Measurements from ENCODE around the gene ACBD4. TPM values are rescaled to one million over a fixed set of nuclear protein-coding genes. Genes with fewer than 3 reads are reported as not detected.

Gene ACBD4
- total RNA-seq, 1 experiment from 2014 or later, result 21.2 TPM

- ChIA-PET POLR2A (no interaction called here), CTCF (no interaction called here)
- Histone ChIP-seq H3K4me1 (peaks cover 5% of the 10 kb centered on the region; the same call in 1 of the 2 replicates), H3K4me3 (ENCODE audit: low read depth, low read length) (no peak overlapping the region), H3K27me3 (replicated peaks; ENCODE audit: control insufficient read depth, insufficient read depth, low read length) (no peaks in the 10 kb centered on the region), H3K36me3 (ENCODE audit: control insufficient read depth, insufficient read depth, low read length) (peaks cover 3% of the 10 kb centered on the region), H3K9me3 (no peaks in the 10 kb centered on the region)
- TF ChIP-seq, protein P1, sequence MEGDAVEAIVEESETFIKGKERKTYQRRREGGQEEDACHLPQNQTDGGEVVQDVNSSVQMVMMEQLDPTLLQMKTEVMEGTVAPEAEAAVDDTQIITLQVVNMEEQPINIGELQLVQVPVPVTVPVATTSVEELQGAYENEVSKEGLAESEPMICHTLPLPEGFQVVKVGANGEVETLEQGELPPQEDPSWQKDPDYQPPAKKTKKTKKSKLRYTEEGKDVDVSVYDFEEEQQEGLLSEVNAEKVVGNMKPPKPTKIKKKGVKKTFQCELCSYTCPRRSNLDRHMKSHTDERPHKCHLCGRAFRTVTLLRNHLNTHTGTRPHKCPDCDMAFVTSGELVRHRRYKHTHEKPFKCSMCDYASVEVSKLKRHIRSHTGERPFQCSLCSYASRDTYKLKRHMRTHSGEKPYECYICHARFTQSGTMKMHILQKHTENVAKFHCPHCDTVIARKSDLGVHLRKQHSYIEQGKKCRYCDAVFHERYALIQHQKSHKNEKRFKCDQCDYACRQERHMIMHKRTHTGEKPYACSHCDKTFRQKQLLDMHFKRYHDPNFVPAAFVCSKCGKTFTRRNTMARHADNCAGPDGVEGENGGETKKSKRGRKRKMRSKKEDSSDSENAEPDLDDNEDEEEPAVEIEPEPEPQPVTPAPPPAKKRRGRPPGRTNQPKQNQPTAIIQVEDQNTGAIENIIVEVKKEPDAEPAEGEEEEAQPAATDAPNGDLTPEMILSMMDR (IDR thresholded peaks at IDR 0.05; ENCODE audit: insufficient read depth in 1 of 2, low read depth in 1 of 2, low read length in 1 of 2, severe bottlenecking in 1 of 2, unreplicated experiment in 1 of 2), result no peak
- Mint-ChIP-seq H3K27me3 (ENCODE audit: insufficient read depth, unreplicated experiment) (no peaks in the 10 kb centered on the region), H3K4me1 (ENCODE audit: low read depth, unreplicated experiment) (peaks cover 7% of the 10 kb centered on the region), H3K36me3 (ENCODE audit: insufficient read depth, unreplicated experiment) (peaks cover 96% of the 10 kb centered on the region), H3K27ac (ENCODE audit: unreplicated experiment) (peak overlapping the region; percentile 30), H3K4me3 (ENCODE audit: unreplicated experiment) (peak overlapping the region; percentile 28), H3K9me3 (ENCODE audit: unreplicated experiment) (no peaks in the 10 kb centered on the region)
- no peak for DNase-seq
- no TSS peak for BruUV-seq (replicated peaks)
- intact Hi-C loops (cut with micrococcal nuclease; ENCODE audit: unreplicated experiment), result no loop called here
Measured at GRCh38 chr17:45101546-45101882, 34.0 kb upstream of the ACBD4 start.

DNA sequence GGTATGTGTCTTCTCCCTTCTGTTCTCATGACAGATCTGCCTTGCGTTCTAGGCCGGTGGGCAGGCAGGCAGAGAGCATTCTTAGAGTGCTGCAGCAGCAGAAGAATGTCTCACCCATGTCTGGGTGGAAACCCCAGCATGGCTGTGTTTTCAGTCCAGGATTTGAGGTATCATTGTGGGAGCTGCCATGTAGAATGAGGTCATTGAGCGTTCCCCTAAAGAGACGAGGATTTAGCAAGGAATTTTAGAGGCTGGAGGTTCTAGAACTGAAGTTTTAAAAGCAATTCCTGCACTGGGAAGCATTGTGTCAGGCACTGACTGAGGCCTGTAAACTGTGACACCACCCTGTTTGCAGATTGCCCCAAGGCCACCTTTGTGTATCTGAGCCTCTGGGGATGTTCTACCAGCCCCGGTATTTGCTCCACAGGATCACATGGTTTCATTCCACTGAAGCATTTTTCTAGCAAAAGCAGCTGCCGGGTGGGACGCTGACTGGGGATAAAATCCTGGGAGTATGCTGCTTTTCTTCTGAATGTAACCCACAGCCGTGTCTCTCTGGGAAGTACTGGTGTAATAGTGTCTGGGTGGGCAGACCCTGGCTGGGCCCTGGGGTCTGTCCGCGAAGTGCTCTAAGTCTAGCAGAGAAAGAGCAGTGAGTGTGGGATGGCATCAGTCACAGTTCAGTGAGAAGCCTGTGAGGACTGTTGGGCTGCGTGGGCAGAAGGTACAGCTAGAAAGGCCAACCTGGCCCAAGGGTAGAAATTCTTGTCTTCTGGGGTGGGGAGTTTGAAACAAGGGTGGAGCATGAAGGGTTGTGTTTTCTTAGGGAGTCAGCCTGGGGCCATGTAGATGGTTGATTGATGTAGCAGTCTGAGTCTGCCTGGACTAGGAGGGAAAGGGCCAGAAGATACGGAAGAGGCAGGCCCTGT, 33.3 kb upstream of the ACBD4 start:
- POLR2A ChIA-PET, result no interaction called here
- no TSS peak for BruUV-seq (replicated peaks)
- Histone ChIP-seq H3K9me3 (no peaks in the 10 kb centered on the region), H3K36me3 (ENCODE audit: control insufficient read depth, insufficient read depth, low read length) (peaks cover 3% of the 10 kb centered on the region), H3K27me3 (replicated peaks; ENCODE audit: control insufficient read depth, insufficient read depth, low read length) (no peaks in the 10 kb centered on the region), H3K4me3 (ENCODE audit: low read depth, low read length) (no peak overlapping the region), H3K4me1 (peaks cover 5% of the 10 kb centered on the region; the same call in 1 of the 2 replicates)
- Mint-ChIP-seq H3K27me3 (ENCODE audit: insufficient read depth, unreplicated experiment) (no peaks in the 10 kb centered on the region), H3K4me1 (ENCODE audit: low read depth, unreplicated experiment) (peaks cover 7% of the 10 kb centered on the region), H3K27ac (ENCODE audit: unreplicated experiment) (peak overlapping the region; percentile 30), H3K9me3 (ENCODE audit: unreplicated experiment) (no peaks in the 10 kb centered on the region), H3K4me3 (ENCODE audit: unreplicated experiment) (peak overlapping the region; percentile 28), H3K36me3 (ENCODE audit: insufficient read depth, unreplicated experiment) (peaks cover 96% of the 10 kb centered on the region)
- DNase-seq, result peak; percentile 45 to 62
- TF ChIP-seq, protein P1 (IDR thresholded peaks at IDR 0.05; ENCODE audit: insufficient read depth in 1 of 2, low read depth in 1 of 2, low read length in 1 of 2, severe bottlenecking in 1 of 2, unreplicated experiment in 1 of 2), result no peak
- CTCF ChIA-PET, result interaction anchor here (1.6 kb wide), 1 partner anchor 33 kb away, joined by 9 read pairs; the partner anchor contains the start of gene ACBD4
- intact Hi-C loops (cut with micrococcal nuclease; ENCODE audit: unreplicated experiment), result no loop called here

GRCh38 chr17:45102856-45103255, 32.6 kb upstream of the ACBD4 start:
- intact Hi-C loops (cut with micrococcal nuclease; ENCODE audit: unreplicated experiment), result no loop called here
- CTCF ChIA-PET, result interaction anchor here (1.6 kb wide), 1 partner anchor 33 kb away, joined by 9 read pairs; the partner anchor contains the start of gene ACBD4
- no peak for DNase-seq
- Mint-ChIP-seq H3K36me3 (ENCODE audit: insufficient read depth, unreplicated experiment) (peaks cover 96% of the 10 kb centered on the region), H3K9me3 (ENCODE audit: unreplicated experiment) (no peaks in the 10 kb centered on the region), H3K27me3 (ENCODE audit: insufficient read depth, unreplicated experiment) (no peaks in the 10 kb centered on the region), H3K4me3 (ENCODE audit: unreplicated experiment) (no peak overlapping the region), H3K4me1 (ENCODE audit: low read depth, unreplicated experiment) (peaks cover 7% of the 10 kb centered on the region), H3K27ac (ENCODE audit: unreplicated experiment) (peak overlapping the region; percentile 30)
- TF ChIP-seq, protein P1 (IDR thresholded peaks at IDR 0.05; ENCODE audit: insufficient read depth in 1 of 2, low read depth in 1 of 2, low read length in 1 of 2, severe bottlenecking in 1 of 2, unreplicated experiment in 1 of 2), result no peak
- POLR2A ChIA-PET, result no interaction called here
- H3K27me3 ChIP-seq (replicated peaks; ENCODE audit: control insufficient read depth, insufficient read depth, low read length), result no peaks in the 10 kb centered on the region
- H3K36me3 ChIP-seq (ENCODE audit: control insufficient read depth, insufficient read depth, low read length), result peaks cover 3% of the 10 kb centered on the region
- peaks cover 5% of the 10 kb centered on the region; the same call in 1 of the 2 replicates for H3K4me1 ChIP-seq
- no peak overlapping the region for H3K4me3 ChIP-seq (ENCODE audit: low read depth, low read length)
- no TSS peak for BruUV-seq (replicated peaks)
- H3K9me3 ChIP-seq, result no peaks in the 10 kb centered on the region

Data from Caco-2 (cell line).